ENCODE data around the gene COL11A2.

DNA sequence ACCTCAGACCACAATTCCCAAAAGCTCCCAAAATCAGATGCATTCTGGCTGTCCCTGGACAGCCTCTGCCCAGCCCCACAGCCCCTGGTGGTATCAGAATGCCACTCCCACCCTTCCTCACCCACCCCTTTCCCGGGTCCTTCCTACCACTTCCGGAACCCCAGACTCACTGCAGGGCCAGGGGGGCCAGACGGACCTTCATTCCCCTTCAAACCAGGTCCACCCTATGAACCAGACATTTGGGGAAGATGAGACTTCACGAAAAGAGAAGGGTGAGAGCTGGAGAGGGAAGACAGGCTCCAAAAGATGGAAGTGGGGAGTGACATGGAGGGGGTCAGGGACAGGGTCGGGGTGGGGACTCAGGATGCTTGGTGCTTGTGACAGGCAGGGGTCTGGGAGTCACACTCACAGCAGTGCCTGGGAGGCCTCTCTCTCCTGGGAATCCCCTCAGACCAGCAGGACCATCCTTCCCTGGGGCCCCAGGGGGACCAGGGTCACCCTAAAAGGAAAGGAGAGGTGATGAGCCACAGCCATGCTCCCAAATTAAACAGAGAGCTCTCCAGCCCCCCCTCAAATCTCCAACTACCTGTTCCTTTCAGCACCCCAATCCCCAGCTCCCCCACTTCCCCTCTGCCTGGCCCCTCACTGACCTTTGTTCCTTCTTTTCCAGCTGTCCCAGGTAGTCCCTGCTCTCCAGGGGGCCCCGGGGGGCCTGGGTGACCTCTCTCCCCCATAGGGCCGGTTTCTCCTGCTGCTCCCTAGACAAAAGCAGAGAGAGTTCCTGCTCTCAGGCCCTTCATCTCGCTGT, 20.2 kb downstream of the COL11A2 start:
- TF ChIP-seq, protein P1, sequence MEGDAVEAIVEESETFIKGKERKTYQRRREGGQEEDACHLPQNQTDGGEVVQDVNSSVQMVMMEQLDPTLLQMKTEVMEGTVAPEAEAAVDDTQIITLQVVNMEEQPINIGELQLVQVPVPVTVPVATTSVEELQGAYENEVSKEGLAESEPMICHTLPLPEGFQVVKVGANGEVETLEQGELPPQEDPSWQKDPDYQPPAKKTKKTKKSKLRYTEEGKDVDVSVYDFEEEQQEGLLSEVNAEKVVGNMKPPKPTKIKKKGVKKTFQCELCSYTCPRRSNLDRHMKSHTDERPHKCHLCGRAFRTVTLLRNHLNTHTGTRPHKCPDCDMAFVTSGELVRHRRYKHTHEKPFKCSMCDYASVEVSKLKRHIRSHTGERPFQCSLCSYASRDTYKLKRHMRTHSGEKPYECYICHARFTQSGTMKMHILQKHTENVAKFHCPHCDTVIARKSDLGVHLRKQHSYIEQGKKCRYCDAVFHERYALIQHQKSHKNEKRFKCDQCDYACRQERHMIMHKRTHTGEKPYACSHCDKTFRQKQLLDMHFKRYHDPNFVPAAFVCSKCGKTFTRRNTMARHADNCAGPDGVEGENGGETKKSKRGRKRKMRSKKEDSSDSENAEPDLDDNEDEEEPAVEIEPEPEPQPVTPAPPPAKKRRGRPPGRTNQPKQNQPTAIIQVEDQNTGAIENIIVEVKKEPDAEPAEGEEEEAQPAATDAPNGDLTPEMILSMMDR (IDR thresholded peaks at IDR 0.05; ENCODE audit: insufficient read depth, low read length, poor library complexity, severe bottlenecking) = no peak
- TF ChIP-seq EZH2phosphoT487 (conservative IDR thresholded peaks at IDR 0.05; ENCODE audit: low read length) = no peak

Data from SU-DHL-6 (cell line).